HepG2 (cell line): ENCODE measurements around the gene GNG13. TPM values are rescaled to one million over a fixed set of nuclear protein-coding genes. Genes with fewer than 3 reads are reported as not detected.
A peak's percentile ranks its signal among the peaks of the same experiment; 100 is the strongest.

Experiments
- ATAC-seq: fragments of 200-7000 bp; cut with Tn5 transposase; 3 replicates; pipeline ENCODE4 v1.9.1; 2020; ENCODE audit warnings: mild to moderate bottlenecking, moderate library complexity
- BruUV-seq: library from RNA; stranded (reverse); fragments of 400-500 nt; replicated peaks from 2 replicates; lab custom pipeline; 2021; lab: Mats Ljungman, UMichigan
- CTCF ChIA-PET: fragments of 300-600 bp; formaldehyde crosslinking; extraction: SDS; loops from one replicate; lab custom pipeline; 2021; ENCODE audit warnings: low total read pairs, inconsistent platforms, low intra/inter-chr PET ratio; lab: Yijun Ruan, JAX
- POLR2A ChIA-PET: fragments of 350-600 bp; sonication (Branson Sonifier 250); formaldehyde crosslinking; loops from one replicate; lab custom pipeline; 2020; ENCODE audit warnings: antibody characterized with exemption, inconsistent platforms; lab: Yijun Ruan, JAX
- DNase-seq: peaks from one replicate; pipeline ENCODE4 v3.0.0-alpha.2; 2015; ENCODE audit warnings: low spot score
- FAIRE-seq: peaks from 3 replicates; lab custom pipeline; 2011; peaks lifted over from hg19 to GRCh38; lab: Jason Lieb, UNC
- H2AFZ ChIP-seq: one replicate; pipeline ENCODE4 v1.6.1; 2011; ENCODE audit warnings: low read length, inconsistent platforms
- H3K27ac ChIP-seq: fragments of 300-600 bp; 3 replicates; pipeline ENCODE4 v1.8.0; 2011; ENCODE audit warnings: mixed run types, mild to moderate bottlenecking, mixed read lengths, low read length, inconsistent platforms; ENCODE audit not compliant: insufficient read depth; ENCODE audit errors: extremely low read length
- H3K27me3 ChIP-seq, 2 experiments: fragments of 200-600 bp in 1 of 2; 2 replicates in 1 of 2; 3 replicates in 1 of 2; pipeline versions ENCODE4 v1.6.0 to v1.8.0; 2011; ENCODE audit warnings: low read length in 2 of 2, mild to moderate bottlenecking in 2 of 2, moderate library complexity in 2 of 2, inconsistent platforms in 1 of 2; ENCODE audit not compliant: insufficient read depth in 2 of 2, control insufficient read depth in 1 of 2
- H3K36me3 ChIP-seq, 2 experiments: fragments of 200-600 bp in 1 of 2; replicated peaks in 1 of 2; 2 replicates in 1 of 2; 3 replicates in 1 of 2; pipeline versions ENCODE4 v1.5.1 to v1.8.0; 2011; ENCODE audit warnings: low read length in 2 of 2, inconsistent platforms in 1 of 2; ENCODE audit not compliant: insufficient read depth in 2 of 2, control insufficient read depth in 1 of 2
- H3K4me1 ChIP-seq: 2 replicates; pipeline ENCODE4 v1.5.1; 2012; ENCODE audit warnings: low read length, inconsistent platforms; ENCODE audit not compliant: insufficient read depth
- H3K4me2 ChIP-seq: 2 replicates; pipeline ENCODE4 v1.6.0; 2011; ENCODE audit warnings: low read depth, low read length, inconsistent platforms
- H3K4me3 ChIP-seq, 3 experiments: fragments of 200-600 bp in 1 of 3; sonication (generic), shearing (Covaris generic) in 1 of 3; replicated peaks in 1 of 3; 2 replicates each; pipeline ENCODE4 v1.5.1; 2011 to 2016; ENCODE audit warnings: low read length in 3 of 3, inconsistent platforms in 2 of 3, low read depth in 2 of 3, mild to moderate bottlenecking in 2 of 3, control low read depth in 1 of 3, mixed read lengths in 1 of 3; ENCODE audit not compliant: insufficient read depth in 1 of 3
- H3K79me2 ChIP-seq: one replicate; pipeline ENCODE4 v1.6.1; 2011; ENCODE audit warnings: low read length, inconsistent platforms; ENCODE audit not compliant: insufficient read depth
- H3K9ac ChIP-seq: 2 replicates; pipeline ENCODE4 v1.6.0; 2011; ENCODE audit warnings: mild to moderate bottlenecking, low read depth, low read length, inconsistent platforms; ENCODE audit not compliant: insufficient read depth
- H3K9me3 ChIP-seq: 2 replicates; pipeline ENCODE4 v1.5.1; 2012; ENCODE audit warnings: mild to moderate bottlenecking, low read length
- H4K20me1 ChIP-seq: 2 replicates; pipeline ENCODE4 v1.6.0; 2011; ENCODE audit warnings: inconsistent platforms, mild to moderate bottlenecking, low read length, moderate library complexity; ENCODE audit not compliant: insufficient read depth
- AHR ChIP-seq: IDR thresholded peaks from 2 replicates; pipeline ENCODE4 v1.6.1; 2018; ENCODE audit warnings: missing genetic modification reagents, missing compliant biosample characterization
- IRX3 ChIP-seq: sonication (generic); formaldehyde crosslinking; IDR thresholded peaks from 2 replicates; pipeline ENCODE4 v1.8.1; 2023; ENCODE audit warnings: mild to moderate bottlenecking, low read depth, missing genetic modification reagents, borderline replicate concordance
- KIAA2018 ChIP-seq: sonication (generic); formaldehyde crosslinking; IDR thresholded peaks from 2 replicates; pipeline ENCODE4 v1.5.0; 2020; ENCODE audit warnings: mild to moderate bottlenecking, missing genetic modification reagents, borderline replicate concordance
- LRRFIP1 ChIP-seq: sonication (generic); formaldehyde crosslinking; conservative IDR thresholded peaks from 2 replicates; pipeline ENCODE4 v1.4.0; 2020; ENCODE audit warnings: missing genetic modification reagents
- MNT ChIP-seq: fragments of 450-650 bp; IDR thresholded peaks from 2 replicates; pipeline ENCODE4 v1.6.1; 2016
- SYNCRIP ChIP-seq: fragments of 200-400 bp; formaldehyde crosslinking; IDR thresholded peaks from 2 replicates; pipeline ENCODE4 v1.6.1; 2018; ENCODE audit warnings: mild to moderate bottlenecking, low read depth, low read length; ENCODE audit not compliant: insufficient read depth
- TIGD3 ChIP-seq: sonication (generic); formaldehyde crosslinking; IDR thresholded peaks from 2 replicates; pipeline ENCODE4 v1.5.1; 2020; ENCODE audit warnings: mild to moderate bottlenecking, missing genetic modification reagents, borderline replicate concordance
- ZFP90 ChIP-seq: sonication (generic); formaldehyde crosslinking; IDR thresholded peaks from 2 replicates; pipeline ENCODE4 v1.8.0; 2022; ENCODE audit warnings: missing genetic modification reagents, mild to moderate bottlenecking, inconsistent platforms, borderline replicate concordance
- ZKSCAN1 ChIP-seq: fragments of 150-350 bp; IDR thresholded peaks from 2 replicates; pipeline ENCODE4 v1.6.1; 2014; ENCODE audit warnings: low read length
- ZNF138 ChIP-seq: sonication (generic); formaldehyde crosslinking; IDR thresholded peaks from 2 replicates; pipeline ENCODE4 v1.5.0; 2020; ENCODE audit warnings: mild to moderate bottlenecking, low read depth, missing genetic modification reagents
- ZNF850 ChIP-seq: sonication (generic); formaldehyde crosslinking; conservative IDR thresholded peaks from 2 replicates; pipeline ENCODE4 v1.9.0; 2021; ENCODE audit warnings: mild to moderate bottlenecking, missing genetic modification reagents
- WGBS: methylation state at CpG from one replicate; pipeline ENCODE4 v1.1.6; 2017; ENCODE audit warnings: low lambda C conversion rate; 5-methylcytosine and 5-hydroxymethylcytosine counted together
- in situ Hi-C: cut with HindIII; loops from 2 replicates; pipeline ENCODE4 v1.10.0; 2017; ENCODE audit warnings: low pct_unique_long_range_greater_than_20kb; ENCODE audit not compliant: extremely low pct_ligation_motif_present
- intact Hi-C: fragments of 100-400 bp; cut with micrococcal nuclease; formaldehyde crosslinking; loops from one replicate; pipeline ENCODE4 v1.10.0; 2022; ENCODE audit not compliant: unreplicated experiment
- polyA plus RNA-seq, 8 experiments: library from polyadenylated mRNA; depleted of rRNA in 3 of 8; stranded (reverse) in 7 of 8; unstranded in 1 of 8; fragments of >200 nt; fragmentation: Illumina TruSeq in 4 of 8; extraction: Trizol in 4 of 8; gene quantifications; 2 replicates each; pipeline versions ENCODE4 v1.2.1 to v1.2.3, GENCODE V29; 2011 to 2016; ENCODE audit warnings: low read depth in 4 of 8, missing spikeins in 1 of 8, mixed read lengths in 1 of 8; ENCODE audit not compliant: insufficient read depth in 1 of 8
- total RNA-seq, 5 experiments: library from RNA; depleted of rRNA; stranded (reverse); fragments of >200 nt; fragmentation: Illumina TruSeq; extraction: Trizol; gene quantifications; 2 replicates each; pipeline ENCODE4 v1.2.3, GENCODE V29; 2016; ENCODE audit warnings: low read depth in 1 of 5

The GNG13 gene
- total and polyA plus RNA-seq, 2 of the 13 experiments (the other 11 are each of a cell fraction or from before 2014, with no cell fraction given): not detected

GRCh38 chr16:752007-752312, 48.6 kb downstream of the GNG13 start:
- Histone ChIP-seq H2AFZ (no peak overlapping the region), H3K4me1 (peaks cover 11% of the 10 kb centered on the region), H3K9me3 (no peaks in the 10 kb centered on the region), H3K27me3 (peaks cover 5 to 48% of the 10 kb centered on the region in 2 experiments), H3K4me3 (peak overlapping the region in 1 of 3 experiments; percentile 27; a peak in 1 of 6 replicates), H3K27ac (no peak overlapping the region), H3K79me2 (no peaks in the 10 kb centered on the region), H3K36me3 (no peaks in the 10 kb centered on the region), H3K4me2 (0 out of 2 replicates have a peak overlapping the region, but pooled peaks have one; percentile 26), H3K9ac (no peak overlapping the region), H4K20me1 (no peaks in the 10 kb centered on the region)
- in situ Hi-C loops (no loop called here), intact Hi-C loops (no loop called here)
- no TSS peak for BruUV-seq
- CTCF ChIA-PET: no interaction called here
- FAIRE-seq: no peak
- POLR2A ChIA-PET: interaction anchor here (1.3 kb wide), 1 partner anchor 9 kb away, joined by 3 read pairs; no protein-coding TSS in a partner anchor
- ATAC-seq: peak; percentile 34
- 2% methylated on average over 10 of the region's 10 CpGs for WGBS
- DNase-seq: no peak
- TF ChIP-seq TIGD3 (CRISPR knock-in tag) (no peak), MNT (no peak), IRX3 (CRISPR knock-in tag) (no peak), ZFP90 (no peak), ZNF138 (CRISPR knock-in tag) (no peak), KIAA2018 (CRISPR knock-in tag) (no peak), LRRFIP1 (CRISPR knock-in tag) (no peak), AHR (CRISPR knock-in tag) (no peak), ZNF850 (CRISPR knock-in tag) (no peak), SYNCRIP (no peak), ZKSCAN1 (no peak)
